HG03095 (cell line): Measurements from ENCODE around the gene TFF2.

Experiments
- ATAC-seq: cut with Tn5 transposase; IDR thresholded peaks from one replicate; pipeline ENCODE4 v1.9.1; 2021; ENCODE audit warnings: moderate library complexity; ENCODE audit not compliant: unreplicated experiment

The TFF2 gene

GRCh38 chr21:42384156-42384945 lies 33.6 kb upstream of the TFF2 start:
- no peak for ATAC-seq

- no peak for ATAC-seq
Observed at GRCh38 chr21:42383331-42383730, 32.5 kb upstream of the TFF2 start.

- no peak for ATAC-seq
Observed at GRCh38 chr21:42382915-42383314, 32.1 kb upstream of the TFF2 start.

GRCh38 chr21:42381347-42381984 lies 30.7 kb upstream of the TFF2 start:
- no peak for ATAC-seq

GRCh38 chr21:42379426-42380215 lies 28.8 kb upstream of the TFF2 start:
- no peak for ATAC-seq

GRCh38 chr21:42378418-42378817 lies 27.6 kb upstream of the TFF2 start:
- ATAC-seq, result no peak

GRCh38 chr21:42377951-42378340 lies 27.2 kb upstream of the TFF2 start:
- ATAC-seq, result no peak

GRCh38 chr21:42377211-42377950 lies 26.6 kb upstream of the TFF2 start:
- no peak for ATAC-seq

- ATAC-seq, result no peak
Observed at GRCh38 chr21:42376338-42376982, 25.7 kb upstream of the TFF2 start.

- no peak for ATAC-seq
Observed at GRCh38 chr21:42375966-42376337, 25.2 kb upstream of the TFF2 start.

- ATAC-seq, result no peak
Observed at GRCh38 chr21:42375506-42375905, 24.7 kb upstream of the TFF2 start.

GRCh38 chr21:42374864-42375499 lies 24.2 kb upstream of the TFF2 start:
- ATAC-seq, result no peak

- ATAC-seq, result no peak
Observed at GRCh38 chr21:42374457-42374856, 23.7 kb upstream of the TFF2 start.

- ATAC-seq, result no peak
Observed at GRCh38 chr21:42373908-42374455, 23.2 kb upstream of the TFF2 start.

- no peak for ATAC-seq
Observed at GRCh38 chr21:42373196-42373907, 22.6 kb upstream of the TFF2 start.

GRCh38 chr21:42370894-42371654 lies 20.3 kb upstream of the TFF2 start:
- no peak for ATAC-seq

GRCh38 chr21:42369821-42370220 lies 19.0 kb upstream of the TFF2 start:
- no peak for ATAC-seq

GRCh38 chr21:42367367-42368165 lies 16.8 kb upstream of the TFF2 start:
- no peak for ATAC-seq
